ENCODE results near the gene DAZAP1.
A peak's percentile ranks its signal among the peaks of the same experiment; 100 is the strongest.

The DAZAP1 gene

GRCh38 chr19:1410136-1410786, 2.9 kb downstream of the DAZAP1 start:
- Histone ChIP-seq H3K4me3 (peak overlapping the region; percentile 91), H3K27ac (peak overlapping the region; percentile 41 to 45)
- DNase-seq (ENCODE audit: low spot score) = no peak
- TF ChIP-seq CTCF (IDR thresholded peaks at IDR 0.05) = no peak

- H3K4me3 ChIP-seq = no peak overlapping the region
- no peak for TF ChIP-seq CTCF (IDR thresholded peaks at IDR 0.05)
- DNase-seq (ENCODE audit: low spot score) = no peak
Measured at GRCh38 chr19:1410789-1411188, 3.4 kb downstream of the DAZAP1 start.

GRCh38 chr19:1411255-1412191, 4.1 kb downstream of the DAZAP1 start:
- Histone ChIP-seq H3K4me3 (peak overlapping the region; percentile 46), H3K27ac (peak overlapping the region; percentile 45 to 76)
- no peak for TF ChIP-seq CTCF (IDR thresholded peaks at IDR 0.05)

More at GRCh38 chr19:1410789-1411188, 3.4 kb downstream of the DAZAP1 start:
- H3K27ac ChIP-seq = peak overlapping the region; percentile 45 to 76

GRCh38 chr19:1412323-1412923, 5.0 kb downstream of the DAZAP1 start:
- no peak for TF ChIP-seq CTCF (IDR thresholded peaks at IDR 0.05)
- DNase-seq (ENCODE audit: low spot score) = no peak
- H3K27ac ChIP-seq = peak overlapping the region; percentile 45 to 76
- no peak overlapping the region for H3K4me3 ChIP-seq

More at GRCh38 chr19:1411255-1412191, 4.1 kb downstream of the DAZAP1 start:
- DNase-seq (ENCODE audit: low spot score) = no peak

- Histone ChIP-seq H3K27ac (no peak overlapping the region), H3K4me3 (no peak overlapping the region)
- DNase-seq (ENCODE audit: low spot score) = no peak
- TF ChIP-seq CTCF (IDR thresholded peaks at IDR 0.05) = no peak
Measured at GRCh38 chr19:1412995-1413800, 5.8 kb downstream of the DAZAP1 start.

- peak overlapping the region; percentile 62 to 86 for H3K27ac ChIP-seq
- DNase-seq (ENCODE audit: low spot score) = no peak
- H3K4me3 ChIP-seq = peak overlapping the region; percentile 57
- no peak for TF ChIP-seq CTCF (IDR thresholded peaks at IDR 0.05)
Measured at GRCh38 chr19:1416014-1416841, 8.8 kb downstream of the DAZAP1 start.

Measured in coronary artery (tissue), 2 donors.